Measurements from ENCODE around the gene TAGAP.
"Not testable (repeated sequence)": the region's sequence is repeated elsewhere in the genome, so short reads cannot be mapped to it uniquely, and the experiment has no call there.

TAGAP gene

GRCh38 chr6:159043947-159044346 lies 844 bp downstream of the TAGAP start:
- DNase-seq (ENCODE audit: low read depth in 2 of 2) = no peak

- DNase-seq (ENCODE audit: low read depth in 2 of 2) = no peak
These were observed 1.5 kb downstream of the TAGAP start for GRCh38 chr6:159043251-159043650.

GRCh38 chr6:159042826-159043181 lies 2.0 kb downstream of the TAGAP start:
- no peak for DNase-seq (ENCODE audit: low read depth in 2 of 2)

GRCh38 chr6:159042003-159042825 lies 2.6 kb downstream of the TAGAP start:
- peak in 1 of 2 experiments; percentile 12 for DNase-seq (ENCODE audit: low read depth in 2 of 2)

GRCh38 chr6:159041181-159041580 lies 3.6 kb downstream of the TAGAP start:
- no peak for DNase-seq (ENCODE audit: low read depth in 2 of 2)

- no peak for DNase-seq (ENCODE audit: low read depth in 2 of 2)
These were observed 4.9 kb downstream of the TAGAP start for GRCh38 chr6:159039885-159040258.

- DNase-seq (ENCODE audit: low read depth in 2 of 2) = peak in 1 of 2 experiments; percentile 10
These were observed 5.6 kb downstream of the TAGAP start for GRCh38 chr6:159038914-159039884.

- DNase-seq (ENCODE audit: low read depth in 2 of 2) = not testable (repeated sequence)
These were observed 6.5 kb downstream of the TAGAP start for GRCh38 chr6:159038318-159038717.

- DNase-seq (ENCODE audit: low read depth in 2 of 2) = no peak
These were observed 7.0 kb downstream of the TAGAP start for GRCh38 chr6:159037756-159038290.

- DNase-seq (ENCODE audit: low read depth in 2 of 2) = no peak
These were observed 8.1 kb downstream of the TAGAP start for GRCh38 chr6:159036673-159037072.

GRCh38 chr6:159035891-159036290 lies 8.9 kb downstream of the TAGAP start:
- DNase-seq (ENCODE audit: low read depth in 2 of 2) = no peak

GRCh38 chr6:159033160-159034049 lies 11.4 kb downstream of the TAGAP start:
- no peak for DNase-seq (ENCODE audit: low read depth in 2 of 2)

GRCh38 chr6:159031846-159032245 lies 12.9 kb downstream of the TAGAP start:
- no peak for DNase-seq (ENCODE audit: low read depth in 2 of 2)

- no peak for DNase-seq (ENCODE audit: low read depth in 2 of 2)
These were observed 14.6 kb downstream of the TAGAP start for GRCh38 chr6:159030168-159030567.

- not testable (repeated sequence) for DNase-seq (ENCODE audit: low read depth in 2 of 2)
These were observed 19.6 kb downstream of the TAGAP start for GRCh38 chr6:159025224-159025623.

- DNase-seq (ENCODE audit: low read depth in 2 of 2) = no peak
These were observed 20.9 kb downstream of the TAGAP start for GRCh38 chr6:159023893-159024292.

- no peak for DNase-seq (ENCODE audit: low read depth in 2 of 2)
These were observed 24.8 kb downstream of the TAGAP start for GRCh38 chr6:159020011-159020410.

- DNase-seq (ENCODE audit: low read depth in 2 of 2) = no peak
These were observed 26.8 kb downstream of the TAGAP start for GRCh38 chr6:159017757-159018559.

GRCh38 chr6:159014406-159014805 lies 30.4 kb downstream of the TAGAP start:
- DNase-seq (ENCODE audit: low read depth in 2 of 2) = no peak

GRCh38 chr6:159013229-159013628 lies 31.6 kb downstream of the TAGAP start:
- DNase-seq (ENCODE audit: low read depth in 2 of 2) = peak in 1 of 2 experiments; percentile 14
